Caco-2 (cell line): Measurements from ENCODE around the gene PRB2. TPM values are rescaled to one million over a fixed set of nuclear protein-coding genes. Genes with fewer than 3 reads are reported as not detected.
"Not testable (repeated sequence)": the region's sequence is repeated elsewhere in the genome, so short reads cannot be mapped to it uniquely, and the experiment has no call there.

Source experiments
- Bru-seq: library from RNA; stranded (reverse); fragments of 400-500 nt; gene quantifications from one replicate; lab custom pipeline; 2021; lab: Mats Ljungman, UMichigan
- BruChase-seq, 2 experiments: library from RNA; stranded (reverse); fragments of 400-500 nt; gene quantifications; one replicate each; lab custom pipeline; 2021; lab: Mats Ljungman, UMichigan
- BruUV-seq: library from RNA; stranded (reverse); fragments of 400-500 nt; replicated peaks from 2 replicates; lab custom pipeline; 2021; lab: Mats Ljungman, UMichigan
- CTCF ChIA-PET: fragments of 300-600 bp; sonication (Branson Sonifier 250); formaldehyde crosslinking; loops from one replicate; lab custom pipeline; 2022; ENCODE audit warnings: antibody characterized with exemption; lab: Charles Lee
- POLR2A ChIA-PET: fragments of 300-600 bp; sonication (Branson Sonifier 250); formaldehyde crosslinking; loops from one replicate; lab custom pipeline; 2022; ENCODE audit warnings: antibody characterized with exemption; lab: Charles Lee
- DNase-seq, 2 experiments: peaks; one replicate each; pipeline versions ENCODE4 v3.0.0 to v3.0.0-alpha.2; 2020 to 2022
- H3K27me3 ChIP-seq: replicated peaks from 2 replicates; pipeline ENCODE4 v1.6.0; 2011; ENCODE audit warnings: low read length; ENCODE audit not compliant: control insufficient read depth, insufficient read depth
- H3K36me3 ChIP-seq: 2 replicates; pipeline ENCODE4 v1.5.1; 2011; ENCODE audit warnings: low read length; ENCODE audit not compliant: control insufficient read depth, insufficient read depth
- H3K4me1 ChIP-seq: fragments of 250-450 bp; sonication (Bioruptor Pico); 2 replicates; pipeline ENCODE4 v1.5.1; 2020; ENCODE audit warnings: mild to moderate bottlenecking
- H3K4me3 ChIP-seq: 2 replicates; pipeline ENCODE4 v1.5.1; 2011; ENCODE audit warnings: low read depth, mild to moderate bottlenecking, control low read depth, low read length
- H3K9me3 ChIP-seq: fragments of 250-450 bp; sonication (Bioruptor Pico); 2 replicates; pipeline ENCODE4 v1.5.1; 2020; ENCODE audit warnings: mild to moderate bottlenecking, moderate library complexity
- H3K27ac Mint-ChIP-seq: one replicate; pipeline ENCODE4 v1.8.0; 2022; ENCODE audit warnings: mixed read lengths; ENCODE audit not compliant: unreplicated experiment
- H3K27me3 Mint-ChIP-seq: one replicate; pipeline ENCODE4 v1.8.0; 2022; ENCODE audit warnings: mixed read lengths; ENCODE audit not compliant: insufficient read depth, unreplicated experiment
- H3K36me3 Mint-ChIP-seq: one replicate; pipeline ENCODE4 v1.8.0; 2022; ENCODE audit warnings: mild to moderate bottlenecking, mixed read lengths; ENCODE audit not compliant: insufficient read depth, unreplicated experiment
- H3K4me1 Mint-ChIP-seq: one replicate; pipeline ENCODE4 v1.8.0; 2022; ENCODE audit warnings: low read depth, mixed read lengths; ENCODE audit not compliant: unreplicated experiment
- H3K4me3 Mint-ChIP-seq: one replicate; pipeline ENCODE4 v1.8.0; 2022; ENCODE audit warnings: mild to moderate bottlenecking, moderate library complexity, mixed read lengths; ENCODE audit not compliant: unreplicated experiment
- H3K9me3 Mint-ChIP-seq: one replicate; pipeline ENCODE4 v1.8.0; 2022; ENCODE audit warnings: mixed read lengths; ENCODE audit not compliant: unreplicated experiment
- CTCF ChIP-seq, 2 experiments: fragments of 200-600 bp in 1 of 2; IDR thresholded peaks; 1 replicate in 1 of 2; 2 replicates in 1 of 2; pipeline versions ENCODE4 v1.5.1 to v1.8.0; 2011 to 2022; ENCODE audit warnings: antibody characterized with exemption in 1 of 2, control low read depth in 1 of 2, inconsistent platforms in 1 of 2, low read depth in 1 of 2, low read length in 1 of 2, mild to moderate bottlenecking in 1 of 2, moderate library complexity in 1 of 2; ENCODE audit not compliant: insufficient read depth in 1 of 2, severe bottlenecking in 1 of 2, unreplicated experiment in 1 of 2
- intact Hi-C: fragments of 100-400 bp; cut with micrococcal nuclease; formaldehyde crosslinking; loops from one replicate; pipeline ENCODE4 v1.10.0; 2022; ENCODE audit not compliant: unreplicated experiment
- long read RNA-seq: library from polyadenylated mRNA; stranded (forward); transcript quantifications from one replicate; pipeline ENCODE4 v2.0.0, GENCODE V29; 2022
- total RNA-seq: library from RNA; stranded (reverse); gene quantifications from 2 replicates; pipeline ENCODE4 v1.2.3, GENCODE V29; 2022

Gene PRB2
- total RNA-seq (not detected in 2 replicates), Bru-seq, nascent RNA (not detected), BruChase-seq, experiment 1, labeled RNA remaining after a 2-hour chase (not detected), BruChase-seq, experiment 2, labeled RNA remaining after a 6-hour chase (not detected)
- long read RNA-seq: 0 reads

GRCh38 chr12:11395467-11395866, at the start of gene PRB2:
TSS of gene PRB2 (minus strand) at chr12:11395567. CDS start at chr12:11395529, 38 bp downstream.
- H3K9me3 Mint-ChIP-seq, CTCF ChIA-PET, DNase-seq, H3K4me3 Mint-ChIP-seq, intact Hi-C loops, H3K4me1 Mint-ChIP-seq, POLR2A ChIA-PET, H3K9me3 ChIP-seq, H3K27ac Mint-ChIP-seq, BruUV-seq, H3K27me3 ChIP-seq, H3K36me3 Mint-ChIP-seq, H3K4me1 ChIP-seq, H3K4me3 ChIP-seq, H3K36me3 ChIP-seq: not testable (repeated sequence)
- peaks cover 13% of the 10 kb centered on the region for H3K27me3 Mint-ChIP-seq

- Histone ChIP-seq H3K36me3 (no peaks in the 10 kb centered on the region), H3K4me3 (no peak overlapping the region), H3K9me3 (no peaks in the 10 kb centered on the region), H3K27me3 (no peaks in the 10 kb centered on the region), H3K4me1 (no peaks in the 10 kb centered on the region)
- H3K27ac Mint-ChIP-seq: no peak overlapping the region
- no peak for DNase-seq
- BruUV-seq: no TSS peak
- TF ChIP-seq CTCF (IDR thresholded peaks at IDR 0.05; ENCODE audit: insufficient read depth in 1 of 2, low read depth in 1 of 2, low read length in 1 of 2, severe bottlenecking in 1 of 2, unreplicated experiment in 1 of 2): no peak
- peaks cover 9% of the 10 kb centered on the region for H3K27me3 Mint-ChIP-seq
- H3K36me3 Mint-ChIP-seq: no peaks in the 10 kb centered on the region
- no peaks in the 10 kb centered on the region for H3K4me1 Mint-ChIP-seq
- ChIA-PET CTCF (no interaction called here), POLR2A (no interaction called here)
- no peaks in the 10 kb centered on the region for H3K9me3 Mint-ChIP-seq
- intact Hi-C loops: no loop called here
- no peak overlapping the region for H3K4me3 Mint-ChIP-seq
Measured at GRCh38 chr12:11437966-11438365, 42.6 kb upstream of the PRB2 start.

GRCh38 chr12:11433664-11434063, 38.3 kb upstream of the PRB2 start:
- Mint-ChIP-seq H3K27me3 (no peaks in the 10 kb centered on the region), H3K27ac (no peak overlapping the region), H3K9me3 (no peaks in the 10 kb centered on the region), H3K4me1 (no peaks in the 10 kb centered on the region), H3K4me3 (no peak overlapping the region), H3K36me3 (no peaks in the 10 kb centered on the region)
- no TSS peak for BruUV-seq
- Histone ChIP-seq H3K27me3 (no peaks in the 10 kb centered on the region), H3K9me3 (no peaks in the 10 kb centered on the region), H3K36me3 (no peaks in the 10 kb centered on the region), H3K4me1 (no peaks in the 10 kb centered on the region), H3K4me3 (no peak overlapping the region)
- DNase-seq: no peak
- no peak for TF ChIP-seq CTCF (IDR thresholded peaks at IDR 0.05; ENCODE audit: insufficient read depth in 1 of 2, low read depth in 1 of 2, low read length in 1 of 2, severe bottlenecking in 1 of 2, unreplicated experiment in 1 of 2)
- POLR2A ChIA-PET: no interaction called here
- CTCF ChIA-PET: no interaction called here
- intact Hi-C loops: no loop called here
